ENCODE data around the gene TYW1B. TPM values are rescaled to one million over a fixed set of nuclear protein-coding genes. Genes with fewer than 3 reads are reported as not detected.
"Not testable (repeated sequence)": the region's sequence is repeated elsewhere in the genome, so short reads cannot be mapped to it uniquely, and the experiment has no call there.

TYW1B gene
- total and polyA plus RNA-seq, 4 donors, result 1.4 to 4.8 (median 3.7) TPM

DNA sequence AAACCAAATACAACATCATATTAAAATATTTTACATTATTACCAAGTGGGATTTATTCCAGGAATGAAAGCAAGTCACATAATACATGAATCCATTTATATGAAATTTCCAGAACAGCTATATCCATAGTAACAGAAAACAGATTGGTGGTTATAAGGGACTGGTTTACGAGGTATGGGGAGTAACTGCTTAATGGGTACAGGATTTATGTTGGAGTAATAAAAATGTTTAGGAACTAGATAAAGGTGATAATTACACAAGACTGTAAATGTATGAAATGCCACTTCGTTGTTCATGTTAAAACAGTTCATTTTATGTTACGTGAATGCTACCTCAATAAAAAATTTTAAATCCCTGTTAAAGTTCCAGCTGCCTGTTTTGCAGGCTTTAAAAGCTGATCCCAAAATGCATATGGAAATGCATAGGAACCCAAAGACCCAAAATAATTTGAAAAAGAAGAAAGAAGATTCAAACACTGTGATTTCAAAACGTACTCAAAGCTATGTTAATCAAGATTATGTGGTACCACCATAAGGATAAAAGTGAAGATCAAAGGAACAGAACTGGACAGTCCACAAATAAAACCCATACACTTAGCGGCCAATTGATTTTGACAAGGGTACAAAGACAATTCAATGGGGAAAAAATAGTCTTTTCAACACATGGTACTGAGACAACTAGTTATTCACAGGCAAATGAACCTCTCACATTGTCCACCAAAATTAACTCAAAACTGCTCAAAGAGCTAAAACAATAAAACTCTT is 186.3 kb downstream of the TYW1B start:
- 90% methylated on average over 5 of the region's 5 CpGs for WGBS
- H3K4me3 ChIP-seq (ENCODE audit: low read depth in 1 of 3, low read length in 3 of 3); H3K27me3 ChIP-seq (ENCODE audit: control insufficient read depth in 4 of 4, insufficient read depth in 4 of 4, low read length in 3 of 4); H3K36me3 ChIP-seq (ENCODE audit: control insufficient read depth in 4 of 4, insufficient read depth in 3 of 4, low read depth in 1 of 4, low read length in 3 of 4); H3K27ac ChIP-seq (ENCODE audit: low read depth in 1 of 2, low read length in 2 of 2); H3K4me1 ChIP-seq (ENCODE audit: control insufficient read depth in 4 of 4, insufficient read depth in 4 of 4, low read length in 3 of 4); H3K9me3 ChIP-seq (ENCODE audit: control insufficient read depth in 4 of 4, low read length in 3 of 4); H3K9ac ChIP-seq (ENCODE audit: low read depth in 1 of 2, low read length in 2 of 2); DNase-seq (ENCODE audit: low spot score): not testable (repeated sequence)

DNA sequence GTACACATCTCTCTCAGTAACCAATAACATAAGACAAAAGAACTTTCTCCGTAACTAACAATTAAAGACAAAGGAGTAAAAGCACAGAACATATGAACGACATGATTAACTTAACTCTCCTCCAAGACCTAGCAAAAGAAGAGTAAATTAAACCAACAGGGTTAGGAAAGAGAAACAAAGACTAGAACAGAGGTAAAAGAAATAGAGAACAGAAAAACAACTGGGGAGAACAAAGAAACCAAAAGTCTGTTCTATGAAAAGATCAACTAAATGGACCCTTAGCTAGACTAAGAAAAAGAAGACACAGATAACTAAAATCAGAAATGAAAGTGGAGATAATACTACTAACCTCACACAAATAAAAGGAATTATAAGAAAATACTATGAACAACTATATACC is 187.3 kb downstream of the TYW1B start:
- not testable (repeated sequence) for H3K27me3 ChIP-seq (ENCODE audit: control insufficient read depth in 4 of 4, insufficient read depth in 4 of 4, low read length in 3 of 4); H3K4me3 ChIP-seq (ENCODE audit: low read depth in 1 of 3, low read length in 3 of 3); H3K36me3 ChIP-seq (ENCODE audit: control insufficient read depth in 4 of 4, insufficient read depth in 3 of 4, low read depth in 1 of 4, low read length in 3 of 4); H3K27ac ChIP-seq (ENCODE audit: low read depth in 1 of 2, low read length in 2 of 2); DNase-seq (ENCODE audit: low spot score); H3K4me1 ChIP-seq (ENCODE audit: control insufficient read depth in 4 of 4, insufficient read depth in 4 of 4, low read length in 3 of 4); H3K9ac ChIP-seq (ENCODE audit: low read depth in 1 of 2, low read length in 2 of 2); H3K9me3 ChIP-seq (ENCODE audit: control insufficient read depth in 4 of 4, low read length in 3 of 4)
- 89% methylated on average over 2 of the region's 2 CpGs for WGBS

DNA sequence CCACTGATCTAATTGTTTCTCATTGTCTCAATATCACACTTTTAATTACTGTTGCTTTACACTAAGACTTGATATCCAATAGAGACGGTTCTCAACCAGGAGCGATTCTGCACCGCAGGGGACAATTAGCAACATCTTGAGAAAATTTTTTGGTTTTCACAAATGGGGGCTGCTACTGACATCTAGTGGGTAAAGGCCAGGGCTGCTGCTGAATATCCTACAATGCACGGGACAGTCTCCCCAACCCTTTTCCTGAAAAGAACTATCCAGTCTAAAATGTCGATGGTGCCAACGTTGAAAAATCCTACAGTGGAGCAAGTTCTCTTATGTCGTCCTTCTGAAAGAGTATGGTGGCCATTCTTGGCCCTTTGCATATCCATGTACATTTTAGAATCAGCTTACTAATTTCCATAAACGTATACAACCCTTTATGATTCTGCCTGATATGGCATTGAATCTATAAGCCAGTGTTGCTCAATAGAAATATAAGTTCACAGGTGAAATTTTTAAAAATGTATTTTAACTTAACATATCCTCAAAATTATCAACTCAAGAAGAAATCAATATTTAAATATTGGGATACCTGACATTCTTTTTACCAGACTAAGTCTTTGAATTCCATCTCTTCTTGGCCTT is 192.6 kb downstream of the TYW1B start:
- H3K9ac ChIP-seq (ENCODE audit: low read depth in 1 of 2, low read length in 2 of 2); H3K27me3 ChIP-seq (ENCODE audit: control insufficient read depth in 4 of 4, insufficient read depth in 4 of 4, low read length in 3 of 4); H3K27ac ChIP-seq (ENCODE audit: low read depth in 1 of 2, low read length in 2 of 2); H3K36me3 ChIP-seq (ENCODE audit: control insufficient read depth in 4 of 4, insufficient read depth in 3 of 4, low read depth in 1 of 4, low read length in 3 of 4); H3K9me3 ChIP-seq (ENCODE audit: control insufficient read depth in 4 of 4, low read length in 3 of 4); H3K4me1 ChIP-seq (ENCODE audit: control insufficient read depth in 4 of 4, insufficient read depth in 4 of 4, low read length in 3 of 4); H3K4me3 ChIP-seq (ENCODE audit: low read depth in 1 of 3, low read length in 3 of 3); DNase-seq (ENCODE audit: low spot score): not testable (repeated sequence)
- peak; percentile 24 to 49 for TF ChIP-seq RAD21 (IDR thresholded peaks at IDR 0.05)
- TF ChIP-seq, protein P1, sequence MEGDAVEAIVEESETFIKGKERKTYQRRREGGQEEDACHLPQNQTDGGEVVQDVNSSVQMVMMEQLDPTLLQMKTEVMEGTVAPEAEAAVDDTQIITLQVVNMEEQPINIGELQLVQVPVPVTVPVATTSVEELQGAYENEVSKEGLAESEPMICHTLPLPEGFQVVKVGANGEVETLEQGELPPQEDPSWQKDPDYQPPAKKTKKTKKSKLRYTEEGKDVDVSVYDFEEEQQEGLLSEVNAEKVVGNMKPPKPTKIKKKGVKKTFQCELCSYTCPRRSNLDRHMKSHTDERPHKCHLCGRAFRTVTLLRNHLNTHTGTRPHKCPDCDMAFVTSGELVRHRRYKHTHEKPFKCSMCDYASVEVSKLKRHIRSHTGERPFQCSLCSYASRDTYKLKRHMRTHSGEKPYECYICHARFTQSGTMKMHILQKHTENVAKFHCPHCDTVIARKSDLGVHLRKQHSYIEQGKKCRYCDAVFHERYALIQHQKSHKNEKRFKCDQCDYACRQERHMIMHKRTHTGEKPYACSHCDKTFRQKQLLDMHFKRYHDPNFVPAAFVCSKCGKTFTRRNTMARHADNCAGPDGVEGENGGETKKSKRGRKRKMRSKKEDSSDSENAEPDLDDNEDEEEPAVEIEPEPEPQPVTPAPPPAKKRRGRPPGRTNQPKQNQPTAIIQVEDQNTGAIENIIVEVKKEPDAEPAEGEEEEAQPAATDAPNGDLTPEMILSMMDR (IDR thresholded peaks at IDR 0.05; ENCODE audit: low read depth, low read length, missing input control), result peak; percentile 12
- 60% methylated on average over 8 of the region's 8 CpGs for WGBS

DNA sequence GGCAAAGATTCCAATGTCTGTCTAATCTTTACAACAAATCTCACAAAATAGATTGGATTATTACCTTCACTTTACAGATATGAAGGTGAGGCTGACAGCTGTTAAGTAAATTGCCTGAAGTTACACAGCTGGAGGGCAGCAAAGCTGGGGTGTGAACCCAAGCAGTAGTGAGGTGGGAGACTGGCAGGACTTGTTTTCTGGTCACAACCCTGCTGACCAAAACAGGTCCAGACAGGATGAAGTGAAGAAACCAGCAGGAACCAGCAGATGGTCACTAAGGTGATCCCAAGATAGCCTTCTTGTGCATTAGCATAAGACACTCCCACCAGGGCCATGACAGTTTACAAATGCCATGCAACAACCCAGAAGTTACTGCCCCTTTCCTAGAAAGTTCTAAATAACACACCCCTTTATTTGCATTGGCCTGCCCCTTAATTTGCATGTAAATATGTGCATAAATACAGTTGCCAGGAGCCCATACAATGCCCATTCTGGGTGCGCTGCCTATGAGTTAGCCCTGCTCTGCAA is 195.2 kb downstream of the TYW1B start:
- H3K4me1 ChIP-seq (ENCODE audit: control insufficient read depth in 4 of 4, insufficient read depth in 4 of 4, low read length in 3 of 4); DNase-seq (ENCODE audit: low spot score); H3K36me3 ChIP-seq (ENCODE audit: control insufficient read depth in 4 of 4, insufficient read depth in 3 of 4, low read depth in 1 of 4, low read length in 3 of 4); H3K9me3 ChIP-seq (ENCODE audit: control insufficient read depth in 4 of 4, low read length in 3 of 4); H3K27me3 ChIP-seq (ENCODE audit: control insufficient read depth in 4 of 4, insufficient read depth in 4 of 4, low read length in 3 of 4); H3K4me3 ChIP-seq (ENCODE audit: low read depth in 1 of 3, low read length in 3 of 3); H3K27ac ChIP-seq (ENCODE audit: low read depth in 1 of 2, low read length in 2 of 2); H3K9ac ChIP-seq (ENCODE audit: low read depth in 1 of 2, low read length in 2 of 2): not testable (repeated sequence)
- WGBS, result 100% methylated on average over 1 of the region's 1 CpG

DNA sequence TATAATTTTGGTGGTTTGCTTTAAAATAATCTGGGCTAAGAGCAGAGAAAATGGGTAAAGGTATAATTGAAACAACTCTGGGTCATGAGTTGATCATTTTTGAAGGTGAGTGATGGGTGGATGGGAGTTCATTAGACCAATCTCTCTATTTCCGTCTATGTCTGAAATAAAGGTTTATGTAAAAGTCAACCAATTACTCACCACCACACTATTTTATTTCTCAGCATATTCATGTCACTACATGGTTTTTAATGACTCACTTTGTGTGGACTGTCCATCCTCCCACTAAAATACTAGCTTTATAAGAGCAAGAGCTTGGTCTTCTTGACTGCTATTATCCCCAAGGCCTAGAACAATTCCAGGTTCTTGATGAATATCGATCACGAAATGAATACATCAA is 199.6 kb downstream of the TYW1B start:
- H3K4me3 ChIP-seq (ENCODE audit: low read depth in 1 of 3, low read length in 3 of 3); H3K9me3 ChIP-seq (ENCODE audit: control insufficient read depth in 4 of 4, low read length in 3 of 4); H3K9ac ChIP-seq (ENCODE audit: low read depth in 1 of 2, low read length in 2 of 2); H3K27me3 ChIP-seq (ENCODE audit: control insufficient read depth in 4 of 4, insufficient read depth in 4 of 4, low read length in 3 of 4); DNase-seq (ENCODE audit: low spot score); H3K36me3 ChIP-seq (ENCODE audit: control insufficient read depth in 4 of 4, insufficient read depth in 3 of 4, low read depth in 1 of 4, low read length in 3 of 4); H3K27ac ChIP-seq (ENCODE audit: low read depth in 1 of 2, low read length in 2 of 2); H3K4me1 ChIP-seq (ENCODE audit: control insufficient read depth in 4 of 4, insufficient read depth in 4 of 4, low read length in 3 of 4): not testable (repeated sequence)
- WGBS, result 94% methylated on average over 1 of the region's 3 CpGs

DNA sequence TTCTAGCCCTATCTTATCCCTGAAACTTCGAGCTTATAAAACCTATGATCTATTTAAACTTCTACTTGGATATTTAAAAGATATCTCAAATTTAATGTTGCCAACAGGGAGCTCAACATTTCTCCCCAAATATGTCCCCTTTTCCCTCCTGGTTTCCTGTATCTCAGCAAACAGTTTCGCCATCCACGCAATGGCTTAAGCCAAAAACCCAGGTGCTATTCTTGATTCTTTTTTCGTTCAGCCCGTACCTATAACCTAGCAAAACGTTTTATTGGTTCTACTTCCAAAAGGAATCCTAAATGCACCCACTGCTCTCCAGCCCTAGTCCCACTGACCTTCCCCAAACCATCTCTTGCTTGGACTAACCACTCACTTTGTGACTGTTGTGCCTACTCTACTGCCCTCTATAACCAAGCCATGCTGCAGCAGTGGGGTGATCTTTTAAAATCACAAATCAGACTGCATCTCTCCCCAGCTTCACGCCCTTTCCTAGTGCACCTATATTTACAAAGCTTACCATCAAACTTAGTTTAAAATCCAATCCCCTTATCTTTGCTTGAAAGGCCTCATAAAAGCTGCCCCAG is 201.5 kb downstream of the TYW1B start:
- not testable (repeated sequence) for DNase-seq (ENCODE audit: low spot score); H3K9me3 ChIP-seq (ENCODE audit: control insufficient read depth in 4 of 4, low read length in 3 of 4); H3K27me3 ChIP-seq (ENCODE audit: control insufficient read depth in 4 of 4, insufficient read depth in 4 of 4, low read length in 3 of 4); H3K4me1 ChIP-seq (ENCODE audit: control insufficient read depth in 4 of 4, insufficient read depth in 4 of 4, low read length in 3 of 4); H3K36me3 ChIP-seq (ENCODE audit: control insufficient read depth in 4 of 4, insufficient read depth in 3 of 4, low read depth in 1 of 4, low read length in 3 of 4); H3K4me3 ChIP-seq (ENCODE audit: low read depth in 1 of 3, low read length in 3 of 3); H3K27ac ChIP-seq (ENCODE audit: low read depth in 1 of 2, low read length in 2 of 2); H3K9ac ChIP-seq (ENCODE audit: low read depth in 1 of 2, low read length in 2 of 2)
- 88% methylated on average over 6 of the region's 7 CpGs for WGBS

DNA sequence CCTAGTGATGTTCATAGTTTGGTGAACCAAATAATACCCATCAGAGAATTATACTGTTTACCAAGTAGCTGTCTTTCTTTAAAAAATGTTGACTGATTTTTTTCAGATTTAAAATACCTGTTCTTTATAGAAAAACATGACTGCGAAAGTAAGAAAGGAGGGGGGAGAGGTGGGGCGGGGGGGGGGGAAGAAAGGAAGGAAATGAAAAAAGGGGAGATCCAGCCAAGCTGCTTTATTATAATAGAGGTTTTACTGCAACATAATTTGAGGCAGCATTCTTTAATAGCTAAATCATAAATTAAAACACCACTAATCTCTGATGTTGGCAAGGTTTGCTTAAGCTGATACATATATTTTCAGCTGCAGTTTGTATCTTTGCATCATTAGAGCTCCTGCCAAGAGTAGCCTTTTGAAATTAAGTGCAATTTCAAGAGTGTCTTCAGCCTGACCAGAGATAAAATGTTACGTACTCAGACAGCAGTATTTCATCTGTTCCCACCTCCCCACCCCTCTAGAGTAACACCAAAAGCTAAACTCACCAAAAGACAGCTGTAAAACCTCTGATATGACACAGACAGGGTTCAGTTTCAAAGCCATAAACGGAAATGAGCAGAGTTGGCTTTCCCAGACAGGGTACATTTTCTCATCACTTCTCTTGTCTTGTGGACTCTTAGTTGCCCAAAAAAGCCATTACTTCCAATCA is 202.1 kb downstream of the TYW1B start:
- not testable (repeated sequence) for DNase-seq (ENCODE audit: low spot score); H3K4me3 ChIP-seq (ENCODE audit: low read depth in 1 of 3, low read length in 3 of 3); H3K9me3 ChIP-seq (ENCODE audit: control insufficient read depth in 4 of 4, low read length in 3 of 4); H3K27ac ChIP-seq (ENCODE audit: low read depth in 1 of 2, low read length in 2 of 2); H3K36me3 ChIP-seq (ENCODE audit: control insufficient read depth in 4 of 4, insufficient read depth in 3 of 4, low read depth in 1 of 4, low read length in 3 of 4); H3K27me3 ChIP-seq (ENCODE audit: control insufficient read depth in 4 of 4, insufficient read depth in 4 of 4, low read length in 3 of 4); H3K9ac ChIP-seq (ENCODE audit: low read depth in 1 of 2, low read length in 2 of 2); H3K4me1 ChIP-seq (ENCODE audit: control insufficient read depth in 4 of 4, insufficient read depth in 4 of 4, low read length in 3 of 4)
- 91% methylated on average over 3 of the region's 4 CpGs for WGBS
